COLO668 (cell line): ENCODE measurements around the gene ANXA1.
"Not testable (repeated sequence)": the region's sequence is repeated elsewhere in the genome, so short reads cannot be mapped to it uniquely, and the experiment has no call there.

ENCODE experiments used
- DNase-seq: peaks from one replicate; lab custom pipeline; 2025; ENCODE audit not compliant: unreplicated experiment; lab: John Stamatoyannopoulos, UW

Gene ANXA1

DNA sequence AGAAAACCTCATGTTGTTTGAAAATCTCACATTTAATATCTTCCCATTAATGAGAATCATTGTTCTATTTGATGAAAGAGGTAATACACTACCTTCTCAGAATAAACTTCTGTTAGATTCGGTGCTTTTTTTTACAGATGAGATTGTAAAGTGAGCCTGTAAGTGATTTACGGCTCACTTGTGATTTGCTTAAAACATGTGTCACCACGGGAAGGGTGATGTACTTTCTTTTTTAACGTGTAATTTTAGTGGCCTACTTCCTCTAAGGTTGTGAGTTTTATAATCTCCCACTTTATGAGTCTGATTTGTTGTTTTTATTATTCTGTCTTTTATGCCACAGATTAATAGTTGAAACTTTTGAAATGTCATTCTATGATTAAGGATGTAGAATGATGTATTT, 15.9 kb downstream of the ANXA1 start:
- no peak for DNase-seq

- no peak for DNase-seq
Measured at GRCh38 chr9:73168298-73168934, 16.8 kb downstream of the ANXA1 start.

DNA sequence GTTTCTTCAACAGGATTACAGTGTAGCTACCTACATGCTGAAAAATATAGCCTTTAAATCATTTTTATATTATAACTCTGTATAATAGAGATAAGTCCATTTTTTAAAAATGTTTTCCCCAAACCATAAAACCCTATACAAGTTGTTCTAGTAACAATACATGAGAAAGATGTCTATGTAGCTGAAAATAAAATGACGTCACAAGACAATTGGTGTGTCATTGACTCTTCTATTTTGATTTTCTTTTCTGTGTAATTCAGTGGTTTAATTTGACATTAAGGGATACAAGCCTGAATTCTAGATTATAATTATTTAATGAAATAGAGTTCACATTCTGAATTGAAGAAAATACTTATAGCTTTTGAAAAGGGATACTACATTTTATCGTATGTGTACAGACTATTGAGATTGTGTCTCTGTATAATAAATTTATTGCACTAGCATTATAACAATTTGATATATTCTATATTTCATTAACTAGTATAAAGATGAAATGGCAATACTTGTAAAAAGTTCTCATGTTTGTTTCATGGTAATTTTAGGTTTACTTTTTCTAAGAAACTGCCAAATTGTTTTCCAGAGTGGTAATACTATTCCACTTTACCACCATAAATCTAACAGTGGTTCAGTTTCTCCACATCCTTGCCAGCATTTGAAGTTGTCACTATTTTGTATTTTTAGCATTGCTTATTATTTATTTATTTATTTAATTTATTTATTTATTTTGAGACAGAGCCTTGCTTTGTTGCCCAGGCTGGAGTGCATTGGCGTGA, 18.7 kb downstream of the ANXA1 start:
- no peak for DNase-seq

- DNase-seq = no peak
Measured at GRCh38 chr9:73172901-73173215, 21.2 kb downstream of the ANXA1 start.

DNA sequence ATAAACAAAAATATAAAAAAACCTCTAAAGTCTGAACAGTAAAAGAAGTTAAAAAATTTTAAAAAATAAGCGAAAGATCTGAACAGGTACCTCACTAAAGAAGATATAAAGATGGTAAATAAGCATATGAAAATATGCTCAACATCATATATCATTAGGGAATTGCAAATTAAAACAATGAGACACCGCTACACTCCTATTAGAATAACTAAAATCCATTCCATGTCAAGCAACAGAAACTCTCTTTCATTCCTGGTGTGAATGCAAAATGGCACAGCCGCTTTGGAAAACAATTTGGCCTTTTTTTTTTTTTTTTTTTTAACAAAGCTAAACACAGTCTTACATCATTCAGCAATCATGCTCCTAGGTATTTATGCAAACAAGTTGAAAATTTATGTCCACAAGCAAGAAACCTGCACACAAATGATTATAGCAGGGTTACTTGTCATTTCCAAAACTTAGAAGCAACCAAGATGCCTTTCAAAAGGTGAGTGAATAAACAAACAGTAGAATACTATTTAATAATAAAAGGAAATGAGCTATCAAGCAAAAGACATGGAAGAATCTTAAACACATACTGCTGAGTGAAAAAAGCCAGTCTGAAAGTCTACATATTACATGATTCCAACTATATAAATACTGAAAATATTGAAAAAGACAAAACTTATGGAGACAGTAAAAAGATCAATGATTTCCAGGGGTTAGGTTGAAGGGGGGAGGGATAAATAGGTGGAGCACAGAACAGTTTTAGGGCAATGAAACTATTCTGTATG, 22.1 kb downstream of the ANXA1 start:
- DNase-seq = no peak

DNA sequence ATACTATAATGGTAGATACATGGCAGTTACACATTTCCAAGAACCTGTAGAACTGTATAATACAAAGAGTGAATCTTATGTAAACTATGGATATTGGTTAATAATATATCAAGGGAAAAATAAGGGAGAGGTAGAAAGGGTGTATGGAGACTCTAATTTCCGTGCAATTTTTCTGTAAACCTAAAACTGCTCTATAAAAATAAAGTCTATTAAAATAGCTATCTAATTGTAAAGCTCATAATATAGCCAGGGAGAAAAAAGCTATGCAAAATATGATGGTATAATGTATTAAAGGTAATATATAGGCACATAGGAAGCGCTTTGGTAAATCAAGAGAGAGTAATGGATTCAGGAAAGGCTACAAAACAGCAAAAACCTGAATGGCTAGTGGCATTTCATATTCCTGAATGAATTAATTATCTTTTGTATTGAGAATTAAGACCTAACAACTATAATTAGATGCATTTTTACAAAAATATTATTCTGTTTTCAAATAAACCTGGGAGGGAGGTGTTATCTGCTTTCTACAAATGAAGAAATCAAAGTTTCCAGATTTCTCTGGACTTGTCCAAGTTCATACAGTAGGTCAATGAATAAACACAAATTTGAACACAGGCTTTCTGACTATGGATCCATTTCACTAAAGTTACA, 22.8 kb downstream of the ANXA1 start:
- DNase-seq = no peak

- no peak for DNase-seq
Measured at GRCh38 chr9:73176450-73176875, 24.8 kb downstream of the ANXA1 start.

GRCh38 chr9:73178044-73178443, 26.4 kb downstream of the ANXA1 start:
- no peak for DNase-seq

GRCh38 chr9:73179589-73179988, 27.9 kb downstream of the ANXA1 start:
- no peak for DNase-seq

DNA sequence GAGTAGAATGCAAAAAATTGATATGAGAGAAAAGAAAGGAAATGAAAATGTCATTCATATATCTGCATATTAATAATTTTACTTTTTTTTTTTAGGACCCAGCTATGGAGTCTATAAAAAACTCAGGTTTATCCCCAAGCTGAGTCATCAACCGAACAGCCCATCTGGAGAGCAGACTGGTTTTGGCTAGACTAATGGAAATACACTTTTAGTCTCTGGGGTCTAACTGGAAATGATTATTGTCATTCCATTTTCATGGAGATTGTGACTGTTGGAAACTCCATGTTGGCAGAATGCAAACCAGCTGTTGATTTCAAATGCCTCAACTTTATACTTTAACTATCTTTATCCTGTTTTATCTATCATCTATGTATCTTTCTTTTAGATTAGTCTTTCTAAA, 28.7 kb downstream of the ANXA1 start:
- DNase-seq = no peak

- no peak for DNase-seq
Measured at GRCh38 chr9:73182928-73183327, 31.3 kb downstream of the ANXA1 start.

DNA sequence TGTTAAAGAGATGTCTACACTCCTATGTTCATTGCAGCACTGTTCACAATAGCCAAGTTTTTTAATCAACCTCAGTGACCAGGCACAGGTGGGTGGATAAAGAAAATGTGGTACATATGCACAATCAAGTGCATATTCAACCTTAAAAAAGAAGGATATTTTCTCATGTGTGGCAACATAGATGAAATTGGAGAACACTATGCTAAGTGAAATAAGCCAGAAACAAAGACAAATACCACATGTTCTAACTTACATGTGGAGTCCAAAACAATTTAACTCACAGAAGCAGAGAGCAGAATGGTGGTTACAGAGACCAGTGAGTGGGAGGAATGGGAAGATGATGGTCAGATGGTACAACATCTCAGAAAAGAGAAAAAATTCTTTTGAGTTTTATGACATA, 31.8 kb downstream of the ANXA1 start:
- no peak for DNase-seq

DNA sequence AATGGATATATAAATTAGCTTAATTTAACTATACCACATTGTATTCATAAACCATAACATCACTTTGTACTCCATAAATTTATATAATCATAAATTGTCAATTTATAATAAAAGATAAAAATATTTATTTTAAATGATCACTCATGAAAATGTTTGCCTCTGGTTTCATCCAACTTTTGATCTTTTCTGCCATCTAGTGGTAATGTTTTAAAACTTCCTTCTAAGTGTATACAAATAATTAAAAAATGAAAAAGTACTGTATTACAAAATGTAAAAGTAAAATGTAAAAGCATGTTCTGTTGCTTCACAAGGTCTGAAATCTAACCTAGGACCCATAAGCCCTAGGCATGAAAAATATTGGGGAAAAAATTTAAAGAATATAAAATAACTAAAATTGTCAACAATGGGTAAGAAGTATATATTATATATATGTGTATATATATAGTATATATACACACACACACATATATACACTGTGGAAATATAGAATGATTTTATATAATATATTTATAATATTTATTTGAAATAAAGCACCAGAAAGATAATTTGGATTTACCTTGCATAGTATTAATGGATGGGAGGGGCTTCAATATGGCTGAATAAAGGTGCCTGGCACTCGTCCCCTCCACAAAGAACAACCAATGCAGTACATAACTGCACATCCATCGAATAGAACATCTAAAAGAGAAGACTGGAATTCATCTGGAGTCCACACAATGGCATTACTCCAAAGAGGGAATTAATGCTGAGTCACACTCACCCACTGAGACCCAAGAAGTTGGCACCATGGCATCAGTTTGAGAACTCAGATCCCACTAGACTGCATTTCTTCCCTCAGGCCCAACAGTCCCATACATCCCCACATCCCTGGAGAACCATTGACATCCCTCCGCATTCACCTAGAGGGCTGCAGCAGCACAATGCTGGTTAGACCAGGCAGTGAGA, 32.5 kb downstream of the ANXA1 start:
- DNase-seq = no peak

DNA sequence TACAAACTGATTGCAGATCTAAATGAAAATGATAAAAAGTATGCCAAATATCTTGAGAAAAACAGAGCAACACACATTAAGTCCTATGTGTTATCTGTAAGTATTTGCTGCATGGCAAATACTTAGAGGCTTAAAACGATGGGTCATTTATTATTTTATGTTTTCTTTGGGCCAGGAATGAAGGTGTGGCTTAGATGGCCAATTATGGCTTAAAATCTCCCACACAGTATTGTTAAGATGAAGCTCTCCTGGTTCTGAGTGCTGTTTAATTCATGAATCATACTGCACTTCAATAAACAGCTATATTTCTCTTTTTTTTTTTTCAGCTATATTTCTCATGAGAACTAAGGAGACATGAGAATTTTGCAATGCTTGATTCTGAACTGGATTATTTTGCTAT, 39.4 kb downstream of the ANXA1 start:
- not testable (repeated sequence) for DNase-seq

DNA sequence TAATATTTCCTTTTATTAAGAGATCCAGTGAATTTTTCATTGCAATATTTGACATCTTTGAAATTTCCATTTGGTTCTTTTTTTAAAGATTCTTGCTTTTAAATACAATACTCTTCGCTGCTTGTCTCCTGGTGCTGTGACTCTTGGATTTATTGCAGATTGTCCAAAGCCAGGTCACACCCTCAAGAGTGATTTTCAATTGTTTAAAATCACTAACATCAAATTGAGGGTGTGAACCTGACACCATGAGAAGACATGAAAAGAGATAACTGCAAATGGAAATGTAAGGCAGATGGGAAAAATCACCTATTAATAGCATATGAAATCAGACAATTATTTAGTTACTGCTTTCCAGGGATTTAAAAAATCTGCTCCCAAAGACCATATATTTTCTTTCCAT, 42.6 kb downstream of the ANXA1 start:
- DNase-seq = no peak

DNA sequence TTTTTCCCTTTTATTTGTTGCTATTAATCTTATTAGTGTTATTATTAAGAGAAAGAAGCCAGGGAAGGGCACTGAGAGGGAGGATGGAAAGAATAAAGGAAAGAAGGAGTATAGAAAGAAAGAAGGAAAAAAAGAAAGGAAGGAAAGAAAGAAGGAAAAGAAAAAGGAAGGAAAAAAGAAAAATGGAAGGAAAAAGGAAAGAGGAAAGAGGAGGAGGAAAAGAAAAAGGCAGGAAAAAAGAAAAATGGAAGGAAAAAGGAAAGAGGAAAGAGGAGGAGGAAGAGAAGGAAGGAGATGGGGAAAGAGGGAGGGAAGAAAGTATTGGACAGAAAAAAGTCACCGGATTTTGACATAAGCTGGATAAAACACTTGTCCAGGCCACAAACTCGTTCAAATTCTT, 47.8 kb downstream of the ANXA1 start:
- DNase-seq = no peak

GRCh38 chr9:73199886-73200285, 48.2 kb downstream of the ANXA1 start:
- DNase-seq = peak; percentile 5

GRCh38 chr9:73200694-73201452, 49.2 kb downstream of the ANXA1 start:
- no peak for DNase-seq

- DNase-seq = no peak
Measured at GRCh38 chr9:73202980-73203379, 51.3 kb downstream of the ANXA1 start.

DNA sequence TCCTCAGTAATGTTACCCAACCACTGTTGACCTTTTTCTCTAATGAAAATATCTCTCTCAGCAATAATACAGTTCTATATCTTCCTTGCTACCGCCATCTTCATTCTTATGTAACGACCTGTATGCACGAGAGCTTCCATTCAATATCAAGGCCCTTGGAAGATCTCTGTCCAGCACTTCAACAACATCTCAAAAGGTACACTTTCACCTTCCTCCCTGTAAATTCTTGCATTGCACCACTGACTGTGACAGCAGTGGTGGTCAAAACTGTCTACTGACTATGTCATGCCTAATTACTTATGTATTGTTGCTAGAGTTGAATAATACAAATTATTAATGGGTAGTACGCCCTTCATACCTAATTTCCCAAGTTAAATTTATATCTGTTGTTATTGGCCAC, 53.3 kb downstream of the ANXA1 start:
- no peak for DNase-seq
